Neuronal stem cell (in vitro differentiated cells): Measurements from ENCODE around the gene FUT7.
A peak's percentile ranks its signal among the peaks of the same experiment; 100 is the strongest.

ENCODE experiments used
- DNase-seq: peaks from one replicate; pipeline ENCODE4 v3.0.0-alpha.2; 2013; ENCODE audit warnings: low spot score
- H2AFZ ChIP-seq: one replicate; pipeline ENCODE4 v1.6.1; 2013; ENCODE audit warnings: mild to moderate bottlenecking, low read length, inconsistent platforms
- H2AK5ac ChIP-seq: 2 replicates; pipeline ENCODE4 v1.6.1; 2013; ENCODE audit warnings: low read depth, mild to moderate bottlenecking, inconsistent platforms, low read length, moderate library complexity, mixed read lengths
- H2BK120ac ChIP-seq: 2 replicates; pipeline ENCODE4 v1.6.1; 2013; ENCODE audit warnings: low read depth, mild to moderate bottlenecking, inconsistent platforms, low read length, moderate library complexity, mixed read lengths
- H2BK12ac ChIP-seq: one replicate; pipeline ENCODE4 v1.6.1; 2013; ENCODE audit warnings: low read length, inconsistent platforms
- H2BK15ac ChIP-seq: 2 replicates; pipeline ENCODE4 v1.6.1; 2013; ENCODE audit warnings: mild to moderate bottlenecking, low read length, inconsistent platforms, mixed read lengths
- H2BK5ac ChIP-seq: one replicate; pipeline ENCODE4 v1.6.1; 2013; ENCODE audit warnings: inconsistent platforms, mild to moderate bottlenecking, low read length, moderate library complexity
- H3K14ac ChIP-seq: one replicate; pipeline ENCODE4 v1.6.1; 2013; ENCODE audit warnings: low read length, inconsistent platforms
- H3K18ac ChIP-seq: 2 replicates; pipeline ENCODE4 v1.6.1; 2013; ENCODE audit warnings: low read length, inconsistent platforms
- H3K23ac ChIP-seq: 2 replicates; pipeline ENCODE4 v1.6.1; 2013; ENCODE audit warnings: low read depth, mild to moderate bottlenecking, mixed read lengths, low read length, inconsistent platforms; ENCODE audit not compliant: poor library complexity
- H3K27ac ChIP-seq: replicated peaks from 3 replicates; pipeline ENCODE4 v1.5.1; 2013; ENCODE audit warnings: low read length, inconsistent platforms
- H3K27me3 ChIP-seq, 3 experiments: 2 replicates each; pipeline ENCODE4 v1.6.1; 2013; ENCODE audit warnings: low read length in 3 of 3, mild to moderate bottlenecking in 2 of 3, inconsistent platforms in 1 of 3, low read depth in 1 of 3, mixed read lengths in 1 of 3, moderate library complexity in 1 of 3; ENCODE audit not compliant: control insufficient read depth in 3 of 3, insufficient read depth in 3 of 3
- H3K36me3 ChIP-seq, 2 donors: replicated peaks in 1 of 2; 2 replicates each; pipeline ENCODE4 v1.6.1; 2013; ENCODE audit warnings: low read length in 2 of 2; ENCODE audit not compliant: control insufficient read depth in 2 of 2, insufficient read depth in 2 of 2
- H3K4ac ChIP-seq: 2 replicates; pipeline ENCODE4 v1.6.1; 2013; ENCODE audit warnings: inconsistent platforms, mild to moderate bottlenecking, low read length, moderate library complexity
- H3K4me1 ChIP-seq, 2 donors: 1 replicate in 1 of 2; 2 replicates in 1 of 2; pipeline ENCODE4 v1.6.1; 2013; ENCODE audit warnings: low read length in 2 of 2, low read depth in 1 of 2; ENCODE audit not compliant: control insufficient read depth in 2 of 2, insufficient read depth in 1 of 2
- H3K4me2 ChIP-seq: one replicate; pipeline ENCODE4 v1.6.1; 2013; ENCODE audit warnings: mild to moderate bottlenecking, low read length, inconsistent platforms; ENCODE audit not compliant: insufficient read depth, poor library complexity, severe bottlenecking
- H3K4me3 ChIP-seq, 2 donors: 2 replicates each; pipeline ENCODE4 v1.5.1; 2013; ENCODE audit warnings: low read length in 2 of 2, mild to moderate bottlenecking in 2 of 2, inconsistent platforms in 1 of 2, moderate library complexity in 1 of 2
- H3K79me1 ChIP-seq: one replicate; pipeline ENCODE4 v1.6.1; 2013; ENCODE audit warnings: low read depth, mild to moderate bottlenecking, inconsistent platforms, low read length, moderate library complexity
- H3K9ac ChIP-seq: one replicate; pipeline ENCODE4 v1.6.1; 2013; ENCODE audit warnings: mild to moderate bottlenecking, low read depth, low read length, inconsistent platforms; ENCODE audit not compliant: poor library complexity
- H3K9me3 ChIP-seq, 2 donors: replicated peaks in 1 of 2; 2 replicates each; pipeline versions ENCODE3 to v1.6.1; 2013; ENCODE audit warnings: low read length in 2 of 2, mild to moderate bottlenecking in 2 of 2, inconsistent platforms in 1 of 2, low read depth in 1 of 2, mixed read lengths in 1 of 2, moderate library complexity in 1 of 2; ENCODE audit not compliant: control insufficient read depth in 2 of 2, insufficient read depth in 1 of 2
- H4K8ac ChIP-seq: one replicate; pipeline ENCODE4 v1.6.1; 2013; ENCODE audit warnings: low read depth, mild to moderate bottlenecking, inconsistent platforms, low read length, moderate library complexity
- H4K91ac ChIP-seq: one replicate; pipeline ENCODE4 v1.6.1; 2013; ENCODE audit warnings: low read length, low read depth, mild to moderate bottlenecking, inconsistent platforms; ENCODE audit not compliant: poor library complexity
- WGBS, 2 donors: extraction: QIAGEN DNeasy Blood & Tissue Kit; methylation state at CpG; one replicate each; pipeline ENCODE4 v1.1.7; 2013; ENCODE audit warnings: missing lambda C conversion rate in 2 of 2, mixed read lengths in 1 of 2; ENCODE audit not compliant: insufficient read length in 2 of 2, insufficient replicate concordance in 1 of 2; ENCODE audit errors: extremely low coverage in 2 of 2; 5-methylcytosine and 5-hydroxymethylcytosine counted together

The FUT7 gene

GRCh38 chr9:136990242-136990911 lies 41.5 kb downstream of the FUT7 start:
- no peak overlapping the region for H2BK120ac ChIP-seq
- H3K4ac ChIP-seq = no peak overlapping the region
- H3K4me2 ChIP-seq = no peak overlapping the region
- H3K36me3 ChIP-seq = peaks cover 6 to 15% of the 10 kb centered on the region in 2 donors
- peaks cover 8 to 13% of the 10 kb centered on the region in 2 donors for H3K9me3 ChIP-seq
- no peak overlapping the region for H3K27ac ChIP-seq
- no peak overlapping the region for H4K91ac ChIP-seq
- peaks cover 0 to 14% (median 2%) of the 10 kb centered on the region in 3 experiments for H3K27me3 ChIP-seq
- H2BK12ac ChIP-seq = no peak overlapping the region
- H4K8ac ChIP-seq = no peak overlapping the region
- H3K14ac ChIP-seq = no peak overlapping the region
- H3K4me3 ChIP-seq = no peak overlapping the region
- peaks cover 4 to 8% of the 10 kb centered on the region in 2 donors for H3K4me1 ChIP-seq
- H2BK5ac ChIP-seq = no peak overlapping the region
- no peak for DNase-seq
- H3K9ac ChIP-seq = no peak overlapping the region
- H2AFZ ChIP-seq = peak overlapping the region; percentile 16
- no peak overlapping the region for H3K18ac ChIP-seq
- H3K79me1 ChIP-seq = peaks cover 8% of the 10 kb centered on the region
- H2AK5ac ChIP-seq = no peak overlapping the region
- H3K23ac ChIP-seq = no peak overlapping the region
- no peak overlapping the region for H2BK15ac ChIP-seq
- WGBS, 2 donors = no CpG with 5 or more reads among the region's 10 CpGs

GRCh38 chr9:136988872-136989271 lies 43.0 kb downstream of the FUT7 start:
- Histone ChIP-seq H4K8ac (no peak overlapping the region), H3K27ac (no peak overlapping the region), H2BK120ac (no peak overlapping the region), H3K14ac (no peak overlapping the region), H2BK12ac (no peak overlapping the region), H3K23ac (no peak overlapping the region), H3K4ac (no peak overlapping the region), H3K4me1 (peaks cover 4 to 8% of the 10 kb centered on the region in 2 donors), H3K9me3 (peaks cover 8 to 13% of the 10 kb centered on the region in 2 donors), H3K9ac (no peak overlapping the region), H3K36me3 (peaks cover 3 to 8% of the 10 kb centered on the region in 2 donors), H3K18ac (no peak overlapping the region), H2BK15ac (no peak overlapping the region), H3K27me3 (peaks cover 3 to 29% (median 4%) of the 10 kb centered on the region in 3 experiments), H2AFZ (no peak overlapping the region), H3K4me3 (no peak overlapping the region), H4K91ac (no peak overlapping the region), H3K79me1 (peaks cover 7% of the 10 kb centered on the region), H2AK5ac (no peak overlapping the region), H2BK5ac (no peak overlapping the region), H3K4me2 (no peak overlapping the region)
- WGBS, 2 donors = no CpG with 5 or more reads among the region's 4 CpGs
- no peak for DNase-seq

- no CpG with 5 or more reads among the region's 33 CpGs for WGBS, 2 donors
- no peak overlapping the region for H3K9ac ChIP-seq
Measured at GRCh38 chr9:136985853-136986252, 46.0 kb downstream of the FUT7 start.

GRCh38 chr9:136985027-136985602 lies 46.8 kb downstream of the FUT7 start:
- DNase-seq = no peak
- Histone ChIP-seq H3K18ac (peak overlapping the region; percentile 97), H2BK12ac (peak overlapping the region; percentile 84), H4K8ac (peak overlapping the region; percentile 43), H3K36me3 (no peaks in the 10 kb centered on the region), H2AFZ (no peak overlapping the region), H3K9me3 (peaks cover 0 to under 1% of the 10 kb centered on the region in 2 donors), H3K23ac (peak overlapping the region; percentile 2), H2BK120ac (no peak overlapping the region), H2AK5ac (peak overlapping the region; percentile 47), H4K91ac (no peak overlapping the region), H3K4me3 (peak overlapping the region in 1 of 2 donors; percentile 62), H3K4me1 (peaks cover 0 to 2% of the 10 kb centered on the region in 2 donors), H3K4me2 (peak overlapping the region; percentile 88), H3K79me1 (no peaks in the 10 kb centered on the region), H3K9ac (peak overlapping the region; percentile 81), H2BK5ac (peak overlapping the region; percentile 87), H2BK15ac (peak overlapping the region; percentile 94), H3K14ac (peak overlapping the region; percentile 67), H3K4ac (peak overlapping the region; percentile 23), H3K27ac (no peak overlapping the region), H3K27me3 (peaks cover 4 to 37% (median 36%) of the 10 kb centered on the region in 3 experiments)
- no CpG with 5 or more reads among the region's 48 CpGs for WGBS, 2 donors

More at GRCh38 chr9:136985853-136986252, 46.0 kb downstream of the FUT7 start:
- Histone ChIP-seq H4K91ac (no peak overlapping the region), H3K27me3 (peaks cover 4 to 36% (median 30%) of the 10 kb centered on the region in 3 experiments), H3K79me1 (no peaks in the 10 kb centered on the region), H3K4ac (no peak overlapping the region), H2AK5ac (peak overlapping the region; percentile 14), H3K18ac (peak overlapping the region; percentile 97), H3K27ac (no peak overlapping the region), H2AFZ (no peak overlapping the region), H3K14ac (peak overlapping the region; percentile 91), H3K4me2 (peak overlapping the region; percentile 88), H3K36me3 (no peaks in the 10 kb centered on the region), H2BK5ac (no peak overlapping the region), H3K4me3 (no peak overlapping the region), H3K9me3 (peaks cover 5 to 7% of the 10 kb centered on the region in 2 donors), H3K4me1 (peaks cover 0 to 2% of the 10 kb centered on the region in 2 donors), H4K8ac (no peak overlapping the region), H2BK120ac (no peak overlapping the region), H2BK15ac (peak overlapping the region; percentile 39), H2BK12ac (peak overlapping the region; percentile 31), H3K23ac (no peak overlapping the region)
- DNase-seq = no peak
